Upper lobe of left lung (tissue), 6 donors: ENCODE measurements around the gene SFSWAP. TPM values are rescaled to one million over a fixed set of nuclear protein-coding genes. Genes with fewer than 3 reads are reported as not detected.
"Not testable (repeated sequence)": the region's sequence is repeated elsewhere in the genome, so short reads cannot be mapped to it uniquely, and the experiment has no call there.

ENCODE experiments used
- ATAC-seq, 2 donors: fragments of 200-7000 bp; cut with Tn5 transposase; one replicate each; pipeline ENCODE4 v1.9.1; 2022; ENCODE audit warnings: mild to moderate bottlenecking in 2 of 2, moderate library complexity in 2 of 2; ENCODE audit not compliant: low FRiP score in 2 of 2
- DNase-seq, 2 donors: peaks; one replicate each; pipeline ENCODE4 v3.0.0-alpha.2; 2019 to 2020
- H3K27ac ChIP-seq, 4 donors: fragments of 200-600 bp; sonication (generic); one replicate each; pipeline ENCODE4 v1.5.1; 2016 to 2019
- H3K27me3 ChIP-seq, 4 donors: fragments of 200-600 bp; sonication (generic); one replicate each; pipeline ENCODE4 v1.5.1; 2017 to 2019
- H3K36me3 ChIP-seq, 4 donors: fragments of 200-600 bp; sonication (generic); one replicate each; pipeline ENCODE4 v1.5.1; 2016 to 2019
- H3K4me1 ChIP-seq, 4 donors: fragments of 200-600 bp; sonication (generic); one replicate each; pipeline ENCODE4 v1.5.1; 2018 to 2019
- H3K4me3 ChIP-seq, 4 donors: fragments of 200-600 bp; sonication (generic); one replicate each; pipeline ENCODE4 v1.5.1; 2017 to 2019; ENCODE audit warnings: mild to moderate bottlenecking in 2 of 4, moderate library complexity in 1 of 4
- H3K9me3 ChIP-seq, 4 donors: fragments of 200-600 bp; sonication (generic); one replicate each; pipeline ENCODE4 v1.5.1; 2018 to 2019
- CTCF ChIP-seq, 6 experiments: fragments of 450-650 bp in 4 of 6; fragments of 200-600 bp in 2 of 6; sonication (generic) in 2 of 6; IDR thresholded peaks; one replicate each; pipeline ENCODE4 v1.5.1; 2016 to 2019; ENCODE audit warnings: antibody characterized with exemption in 6 of 6
- EP300 ChIP-seq, 4 donors: sonication (generic); formaldehyde crosslinking; IDR thresholded peaks; one replicate each; pipeline ENCODE4 v1.5.1; 2017; ENCODE audit warnings: antibody characterized with exemption in 4 of 4, control low read depth in 2 of 4
- POLR2A ChIP-seq, 4 donors: fragments of 450-650 bp; IDR thresholded peaks; one replicate each; pipeline ENCODE4 v1.5.1; 2016 to 2017; ENCODE audit warnings: antibody characterized with exemption in 4 of 4, mild to moderate bottlenecking in 2 of 4
- POLR2AphosphoS5 ChIP-seq, 2 donors: sonication (generic); formaldehyde crosslinking; IDR thresholded peaks; one replicate each; pipeline ENCODE4 v1.5.1; 2017; ENCODE audit warnings: antibody characterized with exemption in 2 of 2
- WGBS, 2 donors: methylation state at CpG; one replicate each; pipeline ENCODE4 v1.1.5; 2017 to 2018; 5-methylcytosine and 5-hydroxymethylcytosine counted together
- total RNA-seq, 6 donors: library from RNA; depleted of rRNA in 4 of 6; stranded (reverse); fragments of >200 nt in 4 of 6; gene quantifications; one replicate each; pipeline versions ENCODE4 v1.1.0 to v1.2.1, GENCODE V29; 2016 to 2021
- donor health status: DM: no; HTN: no; CAD: no; lungs with moderate emphysema.
- donor health status: DM: no; HTN: yes; CAD: no; lungs with severe emphysema.

Gene SFSWAP
- total RNA-seq, result 100 to 1,000 TPM in 1 of 6 donors, 10 to 100 TPM in 5; 33.9 to 136 (median 51.4) TPM

GRCh38 chr12:131710464-131711457 lies at the start of gene SFSWAP:
TSS of gene SFSWAP (plus strand) at chr12:131711090. CDS start at chr12:131711230, 140 bp downstream.
- Histone ChIP-seq H3K9me3 (no peaks in the 10 kb centered on the region), H3K4me1 (peaks cover 18 to 32% (median 25%) of the 10 kb centered on the region in 4 donors), H3K36me3 (peaks cover 15 to 25% (median 18%) of the 10 kb centered on the region in 4 donors), H3K4me3 (peak within 1 kb of the TSS; percentile 93 to 99 (median 96)), H3K27ac (peak within 1 kb of the TSS; percentile 96 to 97 (median 96)), H3K27me3 (no peaks in the 10 kb centered on the region)
- ATAC-seq, result peak; percentile 91 to 98
- WGBS, 2 donors, result 0 to 1% methylated on average over 11 to 67 of the region's 90 CpGs
- DNase-seq, result peak; percentile 70 to 96
- TF ChIP-seq POLR2AphosphoS5 (IDR thresholded peaks at IDR 0.05), result peak; percentile 71 to 85
- TF ChIP-seq POLR2A (IDR thresholded peaks at IDR 0.05), result peak in 3 of 4 donors; percentile 52 to 81 (median 77)
- peak in 1 of 4 donors; percentile 23 for TF ChIP-seq EP300 (IDR thresholded peaks at IDR 0.05)
- TF ChIP-seq CTCF (IDR thresholded peaks at IDR 0.05), result peak in 4 of 6 experiments; percentile 14 to 42 (median 26)

- not testable (repeated sequence) for H3K27me3 ChIP-seq, H3K36me3 ChIP-seq, H3K27ac ChIP-seq, H3K9me3 ChIP-seq, H3K4me1 ChIP-seq, DNase-seq
- WGBS, 2 donors, result no CpG with 5 or more reads among the region's 78 CpGs
- peak overlapping the region in 2 of 4 donors; percentile 23 to 33 for H3K4me3 ChIP-seq
- ATAC-seq, result peak in 1 of 2 donors; percentile 58
Observed at GRCh38 chr12:131661170-131661985, 49.5 kb upstream of the SFSWAP start.

- not testable (repeated sequence) for H3K9me3 ChIP-seq, H3K27ac ChIP-seq, H3K4me1 ChIP-seq, DNase-seq, H3K36me3 ChIP-seq, H3K4me3 ChIP-seq, H3K27me3 ChIP-seq, ATAC-seq
- no CpG with 5 or more reads among the region's 28 CpGs for WGBS, 2 donors
Observed at GRCh38 chr12:131661986-131662288, 49.0 kb upstream of the SFSWAP start.

- 67 to 79% methylated on average over 8 to 10 of the region's 10 CpGs for WGBS, 2 donors
- not testable (repeated sequence) for H3K4me1 ChIP-seq, ATAC-seq, H3K4me3 ChIP-seq, H3K27ac ChIP-seq, DNase-seq, H3K9me3 ChIP-seq, H3K36me3 ChIP-seq, H3K27me3 ChIP-seq
Observed at GRCh38 chr12:131662346-131662745, 48.5 kb upstream of the SFSWAP start.

GRCh38 chr12:131665666-131666065 lies 45.2 kb upstream of the SFSWAP start:
- H3K36me3 ChIP-seq, H3K4me1 ChIP-seq, H3K27ac ChIP-seq, H3K9me3 ChIP-seq, H3K4me3 ChIP-seq, H3K27me3 ChIP-seq: not testable (repeated sequence)
- DNase-seq, result peak in 1 of 2 donors; percentile 64
- 84% methylated on average over 11 to 16 of the region's 17 CpGs for WGBS, 2 donors
- peak in 1 of 2 donors; percentile 50 for ATAC-seq

- not testable (repeated sequence) for H3K4me3 ChIP-seq, H3K27ac ChIP-seq, ATAC-seq, DNase-seq, H3K36me3 ChIP-seq, H3K4me1 ChIP-seq, H3K9me3 ChIP-seq, H3K27me3 ChIP-seq
- 71 to 100% methylated on average over 2 to 4 of the region's 12 CpGs for WGBS, 2 donors
Observed at GRCh38 chr12:131666486-131666885, 44.4 kb upstream of the SFSWAP start.

GRCh38 chr12:131666978-131667601 lies 43.8 kb upstream of the SFSWAP start:
- WGBS, 2 donors, result 65 to 75% methylated on average over 9 to 12 of the region's 12 CpGs

More at GRCh38 chr12:131666978-131667601, 43.8 kb upstream of the SFSWAP start:
- H3K36me3 ChIP-seq, H3K4me3 ChIP-seq, H3K9me3 ChIP-seq, DNase-seq, H3K27me3 ChIP-seq, ATAC-seq, H3K27ac ChIP-seq, H3K4me1 ChIP-seq: not testable (repeated sequence)
